ENCODE results near the gene FRMPD2. TPM values are rescaled to one million over a fixed set of nuclear protein-coding genes. Genes with fewer than 3 reads are reported as not detected.
"Not testable (repeated sequence)": the region's sequence is repeated elsewhere in the genome, so short reads cannot be mapped to it uniquely, and the experiment has no call there.

The FRMPD2 gene
- total and polyA plus RNA-seq, 7 donors, result 0.09 TPM; not detected in 6

GRCh38 chr10:48184224-48184623 lies 90.3 kb downstream of the FRMPD2 start:
- no peaks in the 10 kb centered on the region for H3K9me3 ChIP-seq
- intact Hi-C loops (cut with DNase I), result no loop called here
- no peaks in the 10 kb centered on the region for H3K36me3 ChIP-seq
- 50 to 75% methylated on average over 4 of the region's 4 CpGs for WGBS, 2 donors
- H3K27me3 ChIP-seq, result no peaks in the 10 kb centered on the region
- TF ChIP-seq EP300 (IDR thresholded peaks at IDR 0.05) (no peak), POLR2AphosphoS5 (IDR thresholded peaks at IDR 0.05) (no peak), POLR2A (IDR thresholded peaks at IDR 0.05) (no peak), CTCF (IDR thresholded peaks at IDR 0.05) (no peak)
- DNase-seq, result no peak
- H3K4me3 ChIP-seq, result no peak overlapping the region
- no peak overlapping the region for H3K27ac ChIP-seq
- H3K4me1 ChIP-seq, result no peaks in the 10 kb centered on the region

DNA sequence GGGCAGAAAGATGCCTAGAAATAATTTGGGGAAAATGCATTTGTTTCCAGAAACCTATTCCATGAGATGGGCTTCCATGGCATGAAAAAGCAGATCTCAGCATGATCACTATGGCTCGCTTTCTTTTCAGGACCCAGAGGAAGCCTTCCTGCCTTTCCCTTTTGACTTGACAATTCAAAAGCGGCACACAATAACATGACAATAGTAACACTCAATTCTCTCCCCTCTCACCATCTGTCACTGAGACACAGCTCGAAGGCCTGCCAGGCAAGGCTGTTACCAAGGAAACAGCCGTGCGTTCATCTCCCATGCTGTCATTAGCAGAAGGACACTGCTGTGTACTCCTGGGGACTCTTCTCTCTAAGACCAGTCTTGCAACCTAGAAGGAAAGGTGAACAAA lies 101.8 kb downstream of the FRMPD2 start:
- DNase-seq; H3K9me3 ChIP-seq; H3K27ac ChIP-seq; H3K4me1 ChIP-seq; H3K36me3 ChIP-seq; H3K4me3 ChIP-seq; H3K27me3 ChIP-seq; intact Hi-C loops (cut with DNase I): not testable (repeated sequence)
- 48 to 66% methylated on average over 5 of the region's 5 CpGs for WGBS, 2 donors

- H3K27me3 ChIP-seq; intact Hi-C loops (cut with DNase I); H3K4me3 ChIP-seq; H3K4me1 ChIP-seq; DNase-seq; H3K36me3 ChIP-seq; H3K9me3 ChIP-seq; H3K27ac ChIP-seq: not testable (repeated sequence)
- 17 to 43% methylated on average over 3 of the region's 5 CpGs for WGBS, 2 donors
Observed at GRCh38 chr10:48160670-48161069, 113.8 kb downstream of the FRMPD2 start.

- H3K4me1 ChIP-seq; DNase-seq; H3K4me3 ChIP-seq; H3K9me3 ChIP-seq; H3K27ac ChIP-seq; H3K36me3 ChIP-seq; intact Hi-C loops (cut with DNase I); H3K27me3 ChIP-seq: not testable (repeated sequence)
- 75 to 84% methylated on average over 6 of the region's 6 CpGs for WGBS, 2 donors
Observed at GRCh38 chr10:48160163-48160562, 114.3 kb downstream of the FRMPD2 start.

GRCh38 chr10:48154211-48155140 lies 120.0 kb downstream of the FRMPD2 start:
- H3K4me3 ChIP-seq; H3K9me3 ChIP-seq; DNase-seq; intact Hi-C loops (cut with DNase I); H3K27me3 ChIP-seq; H3K27ac ChIP-seq; H3K36me3 ChIP-seq; H3K4me1 ChIP-seq: not testable (repeated sequence)
- 46 to 67% methylated on average over 6 of the region's 6 CpGs for WGBS, 2 donors

DNA sequence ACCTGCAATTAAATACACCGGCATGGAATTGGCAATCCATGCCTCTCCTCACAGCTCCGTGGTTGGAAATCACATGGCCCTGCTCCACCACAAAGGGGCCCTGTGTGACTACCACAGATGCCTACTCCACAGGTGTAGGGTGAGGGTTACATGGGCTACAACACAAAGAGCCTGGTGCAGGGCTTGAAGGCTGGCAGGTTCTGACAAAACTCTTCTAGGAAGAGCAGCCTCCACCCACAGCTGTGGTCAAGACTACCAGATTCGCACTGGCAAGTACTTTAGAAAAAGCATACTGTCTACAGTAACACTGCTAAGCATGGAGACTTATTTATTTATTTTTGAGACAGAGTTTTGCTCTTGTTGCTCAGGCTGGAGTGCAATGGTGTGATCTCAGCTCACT lies 126.9 kb downstream of the FRMPD2 start:
- DNase-seq, result not testable (repeated sequence)
- 68 to 100% methylated on average over 1 of the region's 3 CpGs for WGBS, 2 donors

GRCh38 chr10:48143721-48144642 lies 130.5 kb downstream of the FRMPD2 start:
- H3K4me1 ChIP-seq; H3K27ac ChIP-seq; H3K4me3 ChIP-seq; H3K36me3 ChIP-seq; DNase-seq; intact Hi-C loops (cut with DNase I); H3K27me3 ChIP-seq; H3K9me3 ChIP-seq: not testable (repeated sequence)
- WGBS, 2 donors, result no CpG with 5 or more reads among the region's 10 CpGs

More for the DNA sequence above, 126.9 kb downstream of the FRMPD2 start:
- H3K4me3 ChIP-seq; H3K9me3 ChIP-seq; H3K4me1 ChIP-seq; H3K27me3 ChIP-seq; H3K36me3 ChIP-seq; H3K27ac ChIP-seq; intact Hi-C loops (cut with DNase I): not testable (repeated sequence)

DNA sequence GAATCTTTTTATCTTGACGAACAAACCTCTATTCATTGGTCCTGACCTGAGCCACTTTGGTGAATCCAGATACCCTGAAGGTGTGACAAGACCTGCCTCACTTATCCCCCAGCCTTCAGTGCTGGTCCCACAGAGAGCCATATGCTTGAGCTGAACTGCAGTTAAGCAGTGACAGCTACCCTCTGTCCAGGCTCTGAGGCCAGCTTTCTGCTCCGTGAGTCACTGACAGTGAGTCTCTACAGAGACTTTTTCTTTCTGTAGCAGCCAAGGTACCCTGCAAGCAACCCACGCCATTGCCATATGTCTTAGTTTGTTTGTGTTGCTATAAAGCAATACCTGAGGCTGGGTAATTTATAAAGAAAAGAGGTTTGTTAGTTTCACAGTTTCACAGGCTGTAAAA lies 133.5 kb downstream of the FRMPD2 start:
- H3K4me1 ChIP-seq; DNase-seq; H3K36me3 ChIP-seq; H3K4me3 ChIP-seq; H3K27ac ChIP-seq; H3K27me3 ChIP-seq; H3K9me3 ChIP-seq; intact Hi-C loops (cut with DNase I): not testable (repeated sequence)
- WGBS, 2 donors, result 78 to 81% methylated on average over 2 of the region's 3 CpGs

DNA sequence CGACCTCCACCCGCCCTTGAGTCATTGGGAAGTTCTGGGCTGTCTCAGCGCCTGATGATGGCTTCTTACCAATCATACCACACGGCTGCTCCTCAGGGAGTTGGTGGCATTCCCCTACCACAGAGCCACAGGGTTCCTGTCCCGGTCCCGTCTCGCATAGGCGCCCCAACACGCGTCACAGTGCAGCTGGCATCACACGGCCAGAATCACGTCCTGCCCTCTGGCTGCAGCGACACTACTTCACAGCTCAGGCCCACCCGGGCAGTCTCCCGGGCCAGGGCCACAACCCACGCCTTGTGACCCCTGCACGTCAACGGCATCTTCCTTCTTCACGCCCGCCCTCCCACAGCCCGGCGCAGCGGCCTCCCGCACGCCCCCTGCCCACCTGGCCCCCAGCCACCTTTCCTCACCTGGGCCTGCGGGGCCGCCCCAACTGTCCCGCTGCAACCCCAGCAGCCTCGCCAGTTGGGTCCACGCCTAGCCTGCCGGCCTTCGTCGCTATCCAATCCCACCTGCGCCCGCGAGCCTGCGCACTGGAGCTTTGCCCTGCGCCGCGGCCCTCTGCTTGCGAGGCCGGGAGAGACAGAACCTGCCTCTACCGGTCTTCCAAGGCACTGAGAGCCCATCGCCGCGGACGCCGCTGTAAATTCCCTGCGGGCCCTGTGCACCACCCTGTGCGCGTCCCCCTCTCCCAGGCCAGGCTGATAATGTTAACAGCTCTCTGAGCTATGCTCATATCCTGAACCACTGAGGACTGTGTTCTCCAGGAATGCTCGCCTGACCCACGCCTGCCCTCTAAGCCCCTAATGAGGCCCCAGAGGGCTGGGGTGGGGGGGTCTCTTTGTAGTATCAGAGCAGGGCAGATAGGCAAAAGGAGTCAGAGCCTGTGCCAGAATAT lies 134.3 kb downstream of the FRMPD2 start:
- H3K4me3 ChIP-seq; H3K36me3 ChIP-seq; H3K9me3 ChIP-seq; DNase-seq; intact Hi-C loops (cut with DNase I); H3K27me3 ChIP-seq; H3K4me1 ChIP-seq; H3K27ac ChIP-seq: not testable (repeated sequence)
- WGBS, 2 donors, result 66 to 77% methylated on average over 23 of the region's 53 CpGs

- H3K27ac ChIP-seq; H3K36me3 ChIP-seq; H3K9me3 ChIP-seq; intact Hi-C loops (cut with DNase I); H3K4me3 ChIP-seq; H3K27me3 ChIP-seq; DNase-seq; H3K4me1 ChIP-seq: not testable (repeated sequence)
- WGBS, 2 donors, result 19 to 63% methylated on average over 1 of the region's 2 CpGs
Observed at GRCh38 chr10:48128954-48129353, 145.5 kb downstream of the FRMPD2 start.

Data from sigmoid colon (tissue), 7 donors.